GM18498 (cell line): ENCODE data around the gene SRRM4.

ENCODE experiments used
- ATAC-seq: cut with Tn5 transposase; IDR thresholded peaks from one replicate; pipeline ENCODE4 v1.9.1; 2021; ENCODE audit warnings: mild to moderate bottlenecking, moderate library complexity; ENCODE audit not compliant: unreplicated experiment

Gene SRRM4

DNA sequence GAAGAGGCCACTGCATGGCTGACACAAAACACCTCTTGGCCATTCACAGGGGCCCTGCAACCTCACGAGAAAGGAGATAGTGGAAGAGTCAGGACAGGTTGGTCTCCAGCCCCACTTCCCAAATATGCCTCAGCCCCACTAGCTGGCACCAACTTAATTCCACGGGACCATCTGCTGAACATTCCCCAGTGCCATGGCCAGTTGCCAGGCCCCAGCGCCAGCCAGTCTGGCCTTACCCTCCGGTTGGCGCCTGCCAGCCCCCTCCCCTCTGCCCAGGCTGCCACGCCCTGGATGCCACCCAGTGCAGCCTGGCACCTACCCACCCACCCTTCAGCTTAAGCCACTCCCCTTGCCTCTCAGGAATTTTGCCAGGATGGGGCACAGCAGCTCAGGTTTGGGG lies 176.2 kb downstream of the SRRM4 start:
- ATAC-seq: no peak

DNA sequence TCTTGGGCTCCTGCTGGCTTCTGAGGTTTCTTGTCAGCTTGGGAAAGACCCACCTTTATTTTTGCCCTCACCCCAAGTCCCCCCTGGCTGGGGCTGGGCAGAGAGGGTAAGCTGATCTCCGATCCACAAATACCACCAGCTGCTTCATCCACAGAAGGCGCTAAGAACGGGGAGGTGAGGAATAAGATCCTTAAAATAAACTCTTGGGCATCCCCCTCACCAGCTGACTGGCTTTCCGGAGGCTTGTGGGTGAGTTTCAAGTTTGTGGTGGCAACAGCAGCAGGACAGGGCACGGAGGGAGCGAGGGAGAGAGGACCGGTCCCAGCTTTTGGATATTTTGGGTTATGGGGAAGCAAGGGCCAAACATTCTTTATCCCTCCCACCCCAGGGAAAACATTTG lies 176.6 kb downstream of the SRRM4 start:
- no peak for ATAC-seq

DNA sequence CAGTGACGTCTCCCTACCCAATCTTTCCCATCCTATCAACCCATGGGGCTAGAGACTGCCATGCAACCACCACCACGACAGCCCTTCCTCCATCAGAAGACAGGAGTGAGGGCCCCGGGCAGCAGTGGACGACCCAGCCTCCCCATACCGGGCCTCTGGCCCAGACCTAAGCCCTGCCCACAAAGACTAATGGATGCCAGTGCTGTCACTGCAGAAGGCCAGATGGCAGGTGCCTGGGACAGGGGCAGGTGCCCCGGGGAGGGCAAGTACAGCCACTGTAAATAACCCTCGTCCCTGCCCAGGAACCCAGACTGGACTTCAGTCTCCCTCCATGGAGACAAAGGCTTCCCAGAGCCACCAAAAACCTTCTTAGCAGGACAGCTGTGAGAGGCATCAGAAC lies 177.1 kb downstream of the SRRM4 start:
- no peak for ATAC-seq

DNA sequence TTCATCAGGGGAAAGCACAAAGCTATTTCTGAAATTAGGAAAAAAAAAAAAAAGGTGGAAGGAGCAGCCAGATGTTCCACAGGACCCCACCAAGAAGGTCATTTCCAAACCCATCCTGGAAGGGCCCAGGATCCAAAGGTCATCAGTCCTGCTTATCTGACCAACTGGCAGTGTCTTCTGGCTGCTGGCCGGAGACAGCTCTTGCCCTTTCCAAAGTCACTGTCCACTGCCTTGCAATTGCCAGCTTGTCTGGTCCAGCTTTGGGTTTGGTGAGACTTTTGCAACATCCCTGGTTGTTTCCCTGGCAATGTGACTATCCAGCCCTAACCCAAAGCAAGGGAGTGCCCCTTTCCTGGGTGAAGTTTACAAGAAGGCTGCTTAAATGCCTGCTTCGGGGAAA lies 178.5 kb downstream of the SRRM4 start:
- ATAC-seq: no peak

DNA sequence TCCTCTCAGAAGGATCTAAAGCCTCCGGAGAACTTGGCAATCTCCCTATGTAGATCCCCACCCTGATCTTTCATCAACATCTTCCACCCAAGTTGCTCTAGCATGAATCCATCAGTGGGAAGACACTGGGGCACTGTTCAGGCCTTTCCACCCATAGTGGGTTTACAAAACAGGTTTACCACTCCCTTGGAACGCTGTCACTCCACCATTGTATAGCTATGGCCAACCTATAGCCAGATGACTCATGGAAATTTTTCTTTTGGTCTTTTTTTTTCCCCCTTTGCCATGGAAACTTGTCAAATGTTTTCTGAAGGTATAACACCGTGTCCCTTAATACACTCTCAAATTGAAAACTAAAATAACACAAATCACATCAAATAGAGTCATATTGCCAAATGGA lies 186.6 kb downstream of the SRRM4 start:
- no peak for ATAC-seq

DNA sequence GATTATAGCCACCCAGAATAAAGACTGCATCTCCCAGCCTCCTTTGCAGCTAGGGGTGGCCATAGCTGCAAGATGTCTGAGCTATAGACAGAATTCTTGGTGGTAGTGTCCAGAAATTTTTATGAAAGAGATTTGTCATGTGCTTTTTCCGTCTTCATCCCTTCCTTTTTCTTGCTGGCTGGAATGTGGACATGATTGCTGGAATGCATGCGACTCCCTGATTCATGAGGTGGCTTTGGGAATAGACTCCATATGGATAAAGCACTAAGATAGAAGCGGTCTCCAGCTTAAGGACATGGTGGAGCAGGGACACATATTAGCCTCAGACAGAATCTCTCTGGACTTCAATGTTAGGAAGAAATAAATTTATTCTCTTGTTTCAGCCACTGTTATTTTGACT lies 187.4 kb downstream of the SRRM4 start:
- ATAC-seq: no peak

DNA sequence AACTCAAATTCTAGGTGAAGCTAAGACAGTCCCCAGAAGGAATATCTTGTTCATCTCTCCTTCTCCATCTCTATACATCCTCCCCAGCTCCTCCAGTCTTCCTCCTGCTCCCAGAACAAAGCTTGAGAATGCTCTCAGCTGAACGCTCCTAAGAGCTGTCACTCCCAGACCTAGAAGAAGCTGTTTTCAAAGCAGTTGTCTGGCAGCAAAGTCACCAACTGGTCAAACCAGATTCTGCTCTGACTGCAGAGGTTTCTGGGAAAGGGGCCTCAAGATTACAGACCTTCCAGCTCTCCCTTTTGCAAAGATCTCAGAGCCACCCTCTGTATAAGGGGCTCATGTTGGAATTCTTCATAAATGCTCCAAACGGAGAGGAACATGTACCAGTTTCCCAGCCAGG lies 187.8 kb downstream of the SRRM4 start:
- no peak for ATAC-seq

DNA sequence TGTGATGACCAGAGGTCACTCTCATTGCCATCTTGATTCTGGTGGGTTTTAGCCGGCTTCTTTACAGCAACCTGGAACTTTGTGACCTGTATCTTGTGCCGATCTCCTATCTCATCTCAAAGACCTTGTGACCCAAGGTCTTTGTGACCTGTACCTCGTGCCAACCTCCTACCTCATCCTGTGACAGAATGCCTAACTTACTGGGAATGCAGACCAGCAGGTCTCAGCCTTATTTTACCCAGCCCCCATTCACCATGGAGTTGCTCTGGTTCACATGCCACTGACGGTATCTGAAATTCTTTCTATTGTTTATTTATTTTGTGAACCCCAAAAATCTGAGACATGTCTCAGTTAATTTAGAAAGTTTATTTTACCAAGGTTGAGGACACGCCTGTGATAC lies 189.9 kb downstream of the SRRM4 start:
- ATAC-seq: no peak

DNA sequence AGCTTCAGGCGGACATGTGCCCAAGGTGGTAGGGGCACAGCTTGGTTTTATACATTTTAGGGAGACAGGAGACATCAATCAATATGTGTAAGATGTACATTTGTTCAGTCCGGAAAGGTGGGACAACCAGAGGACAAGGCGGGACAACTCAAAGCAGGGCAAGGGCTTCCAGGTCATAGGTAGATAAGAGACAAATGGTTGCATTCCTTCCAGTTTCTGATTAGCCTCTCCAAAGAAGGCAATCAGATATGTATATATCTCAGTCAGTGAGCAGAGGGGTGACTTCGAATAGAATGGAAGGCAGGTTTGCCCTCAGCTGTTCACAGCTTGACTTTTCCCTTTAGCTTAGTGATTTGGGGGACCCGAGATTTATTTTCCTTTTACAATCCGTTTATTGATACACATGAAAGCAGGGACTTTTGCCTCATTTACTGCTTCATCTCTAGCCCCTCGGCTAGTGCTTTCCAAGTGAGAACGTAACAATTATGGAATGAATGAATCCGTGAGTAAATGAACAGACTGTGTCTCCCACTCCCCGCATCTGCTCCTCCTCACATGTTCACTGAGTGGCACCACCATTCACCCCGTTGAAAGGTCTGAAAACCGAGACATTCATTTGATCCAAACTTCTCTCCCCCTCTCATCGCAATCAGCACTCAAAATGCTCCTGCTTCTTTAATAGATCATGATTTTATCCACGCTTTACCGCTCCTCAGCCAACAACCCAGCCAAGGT lies 190.5 kb downstream of the SRRM4 start:
- ATAC-seq: no peak

DNA sequence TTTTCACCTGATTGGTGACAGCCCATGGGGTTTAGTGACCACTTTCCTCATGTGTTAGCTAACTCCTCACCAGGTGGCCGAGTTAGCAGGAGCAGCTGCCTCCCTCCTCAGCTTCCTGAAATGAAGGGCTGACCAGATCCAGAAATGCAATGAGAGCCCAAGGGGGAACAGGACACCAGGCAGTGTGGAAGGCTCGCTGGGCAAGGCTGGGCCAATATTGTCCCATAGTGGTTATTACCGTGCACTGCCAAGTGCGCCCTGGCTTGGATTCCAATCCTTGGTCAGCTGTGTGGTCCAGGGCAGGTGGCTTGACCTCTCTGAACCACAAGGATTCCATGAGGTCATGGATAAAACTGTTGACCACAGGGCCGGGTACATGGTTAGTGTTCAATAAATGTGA lies 193.7 kb downstream of the SRRM4 start:
- ATAC-seq: no peak

DNA sequence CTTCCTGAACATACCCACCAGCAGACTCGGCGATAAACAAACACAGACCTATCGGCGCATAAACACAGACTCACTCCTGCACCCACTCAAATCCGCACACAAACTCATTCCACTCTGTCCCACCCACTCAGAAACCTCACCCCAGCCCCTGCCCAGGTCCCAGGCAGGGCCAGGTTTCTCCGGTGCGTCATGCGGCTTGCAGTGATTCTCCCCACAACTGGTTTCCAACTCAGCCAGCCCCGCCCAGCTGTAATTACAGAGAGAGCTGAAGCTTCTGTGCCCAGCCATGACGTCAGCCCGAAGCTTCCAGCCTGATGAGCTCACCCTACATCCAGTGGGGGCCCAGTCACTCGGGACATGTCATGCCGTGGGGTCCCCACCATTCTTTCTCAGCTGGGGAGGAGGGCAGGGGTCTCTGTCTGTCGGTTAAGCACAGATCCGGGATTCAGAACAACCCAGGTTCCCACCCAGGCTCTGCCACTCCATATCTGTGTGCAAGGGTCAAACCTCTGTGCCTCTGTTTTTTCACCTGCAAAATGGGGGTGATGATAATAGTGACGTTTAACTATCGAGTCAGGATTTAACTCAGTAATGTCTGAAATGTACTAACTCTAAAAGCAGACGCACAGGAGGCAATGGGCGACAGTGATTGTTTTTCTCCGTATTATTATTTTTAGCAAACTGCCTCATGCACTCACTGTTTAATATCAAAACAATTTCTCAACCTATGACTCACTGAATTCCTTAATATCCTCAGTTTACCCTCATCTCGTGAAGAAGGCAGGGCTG lies 195.1 kb downstream of the SRRM4 start:
- no peak for ATAC-seq

DNA sequence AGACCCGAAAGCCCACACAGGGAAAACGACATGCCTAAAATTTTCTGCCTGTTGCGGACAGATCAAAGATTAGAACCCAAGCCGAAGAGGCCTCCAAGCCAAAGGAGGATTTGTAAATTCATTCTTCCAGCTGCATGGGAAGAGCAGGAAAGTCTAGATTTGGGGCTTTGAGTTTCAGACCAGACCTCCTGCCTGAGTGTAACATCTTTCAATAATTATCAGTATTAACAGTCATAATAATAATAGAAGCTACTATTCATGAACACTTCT lies 195.7 kb downstream of the SRRM4 start:
- ATAC-seq: no peak

DNA sequence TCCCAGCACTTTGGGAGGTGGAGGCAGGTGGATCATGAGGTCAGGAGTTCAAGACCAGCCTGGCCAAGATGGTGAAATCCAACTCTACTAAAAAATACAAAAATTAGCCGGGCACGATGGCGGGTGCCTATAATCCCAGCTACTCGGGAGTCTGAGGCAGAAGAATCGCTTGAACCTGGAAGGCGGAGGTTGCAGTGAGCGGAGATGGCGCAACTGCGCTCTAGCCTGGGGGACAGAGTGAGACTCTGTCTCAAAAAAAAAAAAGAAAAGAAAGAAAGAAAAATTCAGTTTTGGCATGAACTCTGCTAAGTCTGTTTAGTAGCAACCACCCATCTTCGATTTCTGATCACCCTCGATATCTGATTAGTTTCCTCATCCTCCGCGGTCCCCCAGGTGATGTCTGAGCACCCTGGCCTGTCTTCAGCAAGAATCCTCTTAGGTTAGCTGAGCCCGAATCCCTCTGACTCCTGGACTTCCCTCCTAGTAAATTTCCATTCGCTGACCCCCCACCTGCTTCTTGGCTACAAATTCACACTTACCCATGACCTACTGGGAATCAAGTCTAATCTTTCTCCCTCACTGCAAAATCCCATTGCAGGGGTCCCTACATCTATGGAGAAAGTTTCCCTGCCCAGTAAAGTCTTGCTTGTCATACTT lies 196.5 kb downstream of the SRRM4 start:
- no peak for ATAC-seq

DNA sequence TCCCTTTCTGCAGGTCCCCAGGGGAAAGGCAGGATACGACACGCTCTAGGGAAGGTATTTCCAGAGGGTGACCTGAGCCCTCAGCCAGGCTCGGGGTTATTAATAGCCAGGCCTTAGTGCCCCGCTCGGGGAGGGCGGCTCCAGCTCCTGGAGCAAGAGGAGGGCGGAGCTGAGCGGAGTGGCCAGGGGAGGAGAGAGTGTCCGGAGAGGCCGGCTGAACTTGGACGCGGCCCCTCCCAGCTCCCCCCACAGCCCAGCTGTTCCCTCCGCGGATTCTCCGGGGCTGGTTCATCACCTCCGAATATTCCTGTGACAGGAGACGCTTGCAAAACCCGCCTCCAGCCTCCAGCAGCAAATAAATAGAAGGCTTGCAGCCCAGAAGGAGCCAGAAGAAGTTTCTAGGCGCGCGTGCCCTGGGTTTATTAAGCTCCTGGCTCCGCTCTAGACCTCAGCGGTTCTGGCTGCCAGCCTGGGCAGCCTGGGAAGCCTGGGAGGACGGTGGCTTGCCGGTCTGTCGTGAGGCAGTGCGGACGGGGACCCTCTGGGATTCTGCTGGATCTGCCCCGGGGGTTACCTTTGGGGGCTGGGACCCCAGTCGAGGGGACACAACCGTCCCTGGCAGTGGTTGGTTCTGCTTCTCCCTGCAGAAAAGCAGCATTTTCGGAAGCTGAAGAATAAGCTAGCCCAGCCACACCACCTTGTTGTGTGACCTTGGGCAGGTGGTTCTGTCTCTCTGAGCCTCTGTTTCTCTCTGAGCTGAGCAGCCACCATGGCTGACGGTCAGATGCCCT lies 197.4 kb downstream of the SRRM4 start, which contains the start of gene HSPB8:
TSS of gene HSPB8 (plus strand) at position 388 of the 791 bp plus-strand sequence. CDS start at position 770, 382 bp downstream.
- no peak for ATAC-seq

DNA sequence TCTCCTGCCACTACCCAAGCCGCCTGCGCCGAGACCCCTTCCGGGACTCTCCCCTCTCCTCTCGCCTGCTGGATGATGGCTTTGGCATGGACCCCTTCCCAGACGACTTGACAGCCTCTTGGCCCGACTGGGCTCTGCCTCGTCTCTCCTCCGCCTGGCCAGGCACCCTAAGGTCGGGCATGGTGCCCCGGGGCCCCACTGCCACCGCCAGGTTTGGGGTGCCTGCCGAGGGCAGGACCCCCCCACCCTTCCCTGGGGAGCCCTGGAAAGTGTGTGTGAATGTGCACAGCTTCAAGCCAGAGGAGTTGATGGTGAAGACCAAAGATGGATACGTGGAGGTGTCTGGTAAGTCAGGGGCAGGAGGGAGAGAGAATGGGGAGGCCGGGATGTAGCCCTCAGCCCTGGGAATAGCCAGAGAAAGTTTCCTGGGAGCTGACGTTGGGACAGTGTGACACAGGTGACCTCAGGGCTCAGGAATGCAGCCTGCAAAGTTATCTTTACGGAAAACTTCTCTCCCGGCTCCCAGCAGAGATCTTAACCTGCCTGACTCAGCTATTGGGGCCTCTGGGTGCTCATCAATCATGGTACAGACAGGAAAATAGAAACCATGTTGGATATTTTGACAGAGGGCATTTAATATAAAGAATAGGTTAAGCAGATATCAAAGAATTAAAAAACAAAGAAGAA lies 198.1 kb downstream of the SRRM4 start:
- ATAC-seq: no peak

DNA sequence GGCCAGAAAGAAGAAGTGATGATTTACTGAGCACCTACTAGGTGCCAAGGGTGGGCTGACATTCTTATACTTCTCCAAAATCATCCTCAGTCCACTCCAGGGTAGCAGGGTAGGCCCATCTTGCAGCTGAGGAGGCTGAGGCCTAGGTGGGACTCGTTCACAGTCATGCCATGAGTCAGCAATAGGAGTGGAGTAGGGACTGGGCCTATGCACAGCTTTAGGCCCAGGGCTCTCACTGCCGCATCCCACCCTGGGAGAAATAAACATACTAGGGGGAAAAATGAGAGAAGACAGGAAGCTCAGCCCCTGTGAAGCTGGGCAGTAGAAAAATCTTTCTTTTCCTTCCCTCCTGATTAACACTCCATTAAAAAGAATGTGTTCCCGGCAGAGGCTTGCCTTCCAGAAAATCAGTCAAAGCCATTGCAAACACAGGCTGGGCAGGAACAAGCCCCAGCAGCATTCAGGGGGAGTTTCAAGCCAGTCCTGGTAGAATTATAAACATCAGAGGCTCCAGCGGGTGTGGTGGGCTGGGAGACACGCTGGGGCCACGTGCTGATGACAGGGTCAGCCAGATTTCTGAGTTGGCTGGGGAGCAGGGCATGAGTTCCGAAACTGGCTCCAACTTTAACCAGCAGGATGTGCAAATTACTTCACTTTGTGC lies 199.2 kb downstream of the SRRM4 start:
- no peak for ATAC-seq

DNA sequence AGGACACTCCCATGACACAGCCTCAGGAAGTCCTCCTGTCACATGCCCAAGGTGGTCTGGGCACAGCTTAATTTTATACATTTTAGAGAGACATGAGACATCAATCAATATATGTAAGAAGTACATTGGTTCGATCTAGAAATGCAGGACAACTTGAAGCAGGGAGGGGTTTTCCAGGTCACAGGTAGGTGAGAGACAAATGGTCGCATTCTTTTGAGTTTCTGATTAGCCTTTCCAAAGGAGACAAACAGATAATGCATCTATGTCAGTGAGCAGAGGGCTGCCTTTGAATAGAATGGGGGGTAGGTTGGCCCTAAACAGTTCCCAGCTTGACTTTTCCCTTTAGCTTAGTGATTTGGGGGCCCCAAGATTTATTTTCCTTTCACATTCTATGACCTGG lies 199.9 kb downstream of the SRRM4 start:
- no peak for ATAC-seq

DNA sequence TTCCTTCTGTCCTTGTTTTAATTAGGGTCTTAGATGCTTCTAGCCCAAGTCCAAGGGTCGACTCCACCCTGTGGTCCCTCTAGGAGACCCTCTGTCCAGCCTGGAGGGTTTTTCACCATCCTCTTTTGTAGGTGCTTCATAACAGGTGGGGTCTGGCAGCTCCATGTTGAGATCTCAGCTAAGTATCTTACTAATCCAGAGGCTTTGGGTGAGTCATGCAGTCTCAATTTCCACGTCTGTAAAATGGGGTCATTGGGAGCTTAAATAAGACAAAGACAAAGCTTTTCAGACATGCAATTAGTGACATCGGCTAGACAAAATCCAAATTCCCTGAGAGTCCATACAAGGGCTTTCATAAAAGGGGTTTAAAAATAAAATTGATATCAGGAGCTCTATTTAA lies 200.6 kb downstream of the SRRM4 start:
- no peak for ATAC-seq

DNA sequence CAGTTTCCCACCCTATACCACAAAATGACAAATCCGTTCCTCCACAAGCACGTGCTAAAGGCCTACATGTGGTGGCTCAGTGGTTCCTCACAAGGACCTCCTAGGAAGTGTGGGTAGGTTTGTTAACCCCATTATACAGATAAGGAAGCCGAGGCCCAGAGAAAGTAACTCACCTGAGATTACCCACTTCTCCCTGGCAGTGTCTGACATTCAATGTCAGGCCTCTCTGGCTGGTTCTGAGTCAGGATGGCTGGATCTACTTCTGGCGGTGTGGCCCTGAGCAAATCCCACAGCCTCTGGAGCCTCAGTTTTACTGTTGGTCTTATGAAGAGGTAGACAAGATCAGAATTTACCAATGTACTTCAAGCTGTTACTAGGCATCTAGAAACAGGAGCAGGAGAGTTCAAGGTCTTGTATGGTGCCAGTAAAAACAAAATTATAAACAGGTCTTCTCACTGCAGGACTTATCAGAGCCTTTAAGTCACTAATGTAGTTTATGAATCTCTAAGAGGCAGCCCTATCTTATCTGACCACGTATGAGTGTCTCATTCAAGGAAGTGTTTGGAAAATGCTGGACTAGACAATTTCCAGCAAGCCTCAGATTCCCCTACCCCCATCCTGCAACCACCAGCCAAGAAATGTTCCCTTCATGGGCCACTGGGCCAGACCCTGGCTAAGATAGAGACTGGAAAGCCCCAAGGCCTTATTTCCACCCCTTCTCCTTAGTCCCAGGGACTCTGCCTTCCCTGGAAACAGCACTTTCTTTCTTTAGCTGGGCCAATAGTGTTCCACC lies 201.6 kb downstream of the SRRM4 start:
- ATAC-seq: no peak
